D341Med (cell line): ENCODE measurements around the gene MLANA.

Experiments used
- DNase-seq: peaks from one replicate; pipeline ENCODE4 v3.0.0; 2012; ENCODE audit warnings: low spot score

MLANA gene

GRCh38 chr9:5902377-5902776, 11.7 kb downstream of the MLANA start:
- no peak for DNase-seq

GRCh38 chr9:5908918-5909317, 18.2 kb downstream of the MLANA start:
- DNase-seq, result no peak

GRCh38 chr9:5909976-5910375, 19.3 kb downstream of the MLANA start:
- DNase-seq, result no peak

GRCh38 chr9:5910413-5911057, 19.8 kb downstream of the MLANA start:
- DNase-seq, result no peak

GRCh38 chr9:5915438-5915837, 24.7 kb downstream of the MLANA start:
- DNase-seq, result no peak

GRCh38 chr9:5917273-5917672, 26.6 kb downstream of the MLANA start:
- DNase-seq, result no peak

GRCh38 chr9:5917888-5918287, 27.2 kb downstream of the MLANA start:
- DNase-seq, result no peak

GRCh38 chr9:5918460-5918859, 27.8 kb downstream of the MLANA start:
- no peak for DNase-seq

- DNase-seq, result no peak
Observed at GRCh38 chr9:5920860-5921328, 30.2 kb downstream of the MLANA start.

GRCh38 chr9:5922192-5922591, 31.5 kb downstream of the MLANA start:
- no peak for DNase-seq

GRCh38 chr9:5931657-5932056, 41.0 kb downstream of the MLANA start:
- no peak for DNase-seq

GRCh38 chr9:5938449-5938848, 47.8 kb downstream of the MLANA start:
- no peak for DNase-seq

- no peak for DNase-seq
Observed at GRCh38 chr9:5939530-5939929, 48.8 kb downstream of the MLANA start.

GRCh38 chr9:5941214-5941613, 50.5 kb downstream of the MLANA start:
- DNase-seq, result no peak

GRCh38 chr9:5945112-5945511, 54.4 kb downstream of the MLANA start:
- no peak for DNase-seq

GRCh38 chr9:5947912-5948311, 57.2 kb downstream of the MLANA start:
- DNase-seq, result no peak

GRCh38 chr9:5949103-5949699, 58.5 kb downstream of the MLANA start:
- DNase-seq, result no peak

- DNase-seq, result no peak
Observed at GRCh38 chr9:5950261-5950660, 59.6 kb downstream of the MLANA start.

GRCh38 chr9:5951686-5952211, 61.1 kb downstream of the MLANA start:
- DNase-seq, result no peak

GRCh38 chr9:5953743-5954707, 63.3 kb downstream of the MLANA start:
- no peak for DNase-seq

GRCh38 chr9:5957166-5957565, 66.5 kb downstream of the MLANA start:
- DNase-seq, result no peak

- DNase-seq, result no peak
Observed at GRCh38 chr9:5958273-5958672, 67.6 kb downstream of the MLANA start.
